ENCODE measurements around the gene SAE1.

DNA sequence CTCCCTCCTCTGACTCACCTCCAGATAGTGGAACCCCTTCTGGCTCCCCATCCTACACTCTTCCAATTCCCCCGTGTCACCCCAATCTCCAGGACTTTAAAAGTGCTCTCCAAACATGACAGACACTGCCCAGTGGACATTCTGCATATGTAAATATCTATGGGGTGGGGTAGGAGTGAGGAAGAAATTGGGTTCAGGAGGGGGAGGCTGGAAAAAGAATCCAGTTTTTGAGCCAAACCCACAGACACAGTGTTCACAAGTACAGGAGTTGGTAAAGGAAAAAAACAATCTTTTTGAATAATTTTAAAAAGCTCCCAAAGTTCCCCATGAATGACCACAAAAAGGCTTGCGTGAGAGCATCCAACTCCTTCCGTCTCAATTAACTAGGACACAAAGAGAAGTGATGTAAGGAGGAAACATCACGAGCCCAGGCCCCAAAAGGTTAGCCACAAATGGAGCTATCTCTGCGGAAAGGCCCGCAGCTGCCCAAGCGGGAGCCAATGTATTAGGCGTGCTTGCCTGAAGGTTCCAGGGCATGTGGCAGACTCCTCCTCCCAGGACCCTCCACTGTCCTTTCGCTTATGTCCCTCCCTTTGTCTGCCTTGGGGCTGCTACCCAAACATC is 35.0 kb upstream of the SAE1 start:
- TF ChIP-seq, protein P1, sequence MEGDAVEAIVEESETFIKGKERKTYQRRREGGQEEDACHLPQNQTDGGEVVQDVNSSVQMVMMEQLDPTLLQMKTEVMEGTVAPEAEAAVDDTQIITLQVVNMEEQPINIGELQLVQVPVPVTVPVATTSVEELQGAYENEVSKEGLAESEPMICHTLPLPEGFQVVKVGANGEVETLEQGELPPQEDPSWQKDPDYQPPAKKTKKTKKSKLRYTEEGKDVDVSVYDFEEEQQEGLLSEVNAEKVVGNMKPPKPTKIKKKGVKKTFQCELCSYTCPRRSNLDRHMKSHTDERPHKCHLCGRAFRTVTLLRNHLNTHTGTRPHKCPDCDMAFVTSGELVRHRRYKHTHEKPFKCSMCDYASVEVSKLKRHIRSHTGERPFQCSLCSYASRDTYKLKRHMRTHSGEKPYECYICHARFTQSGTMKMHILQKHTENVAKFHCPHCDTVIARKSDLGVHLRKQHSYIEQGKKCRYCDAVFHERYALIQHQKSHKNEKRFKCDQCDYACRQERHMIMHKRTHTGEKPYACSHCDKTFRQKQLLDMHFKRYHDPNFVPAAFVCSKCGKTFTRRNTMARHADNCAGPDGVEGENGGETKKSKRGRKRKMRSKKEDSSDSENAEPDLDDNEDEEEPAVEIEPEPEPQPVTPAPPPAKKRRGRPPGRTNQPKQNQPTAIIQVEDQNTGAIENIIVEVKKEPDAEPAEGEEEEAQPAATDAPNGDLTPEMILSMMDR (IDR thresholded peaks at IDR 0.05) = no peak
- TF ChIP-seq EZH2 (IDR thresholded peaks at IDR 0.05) = no peak
